Measurements from ENCODE around the gene BCR.

BCR gene

DNA sequence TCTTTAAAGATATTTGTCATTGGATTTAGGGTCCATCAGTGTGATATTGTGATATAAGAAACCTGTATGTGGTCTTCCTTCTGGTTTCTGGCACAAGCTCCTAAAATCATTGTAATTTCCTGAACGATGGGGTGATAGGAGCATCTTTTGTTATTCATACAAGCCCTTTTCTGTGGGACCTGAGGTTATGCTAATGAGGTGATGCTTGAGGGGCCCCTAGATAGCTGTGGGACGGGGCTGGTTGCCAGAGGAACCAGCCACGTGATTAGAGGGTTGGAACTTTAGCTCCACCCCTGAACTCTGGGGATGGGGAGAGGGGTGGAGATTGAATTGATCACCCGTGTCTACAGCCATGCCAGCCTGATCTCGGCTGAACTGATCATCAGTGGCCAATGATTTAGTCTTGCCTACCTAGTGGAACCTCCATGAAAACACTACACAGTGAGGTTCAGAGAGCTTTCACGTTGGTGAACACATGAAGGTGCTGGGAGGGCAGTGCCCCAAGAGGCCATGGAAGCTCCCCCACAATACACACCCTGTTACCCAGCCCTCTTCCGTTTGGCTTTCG is 62.8 kb downstream of the BCR start:
- TF ChIP-seq, protein P1, sequence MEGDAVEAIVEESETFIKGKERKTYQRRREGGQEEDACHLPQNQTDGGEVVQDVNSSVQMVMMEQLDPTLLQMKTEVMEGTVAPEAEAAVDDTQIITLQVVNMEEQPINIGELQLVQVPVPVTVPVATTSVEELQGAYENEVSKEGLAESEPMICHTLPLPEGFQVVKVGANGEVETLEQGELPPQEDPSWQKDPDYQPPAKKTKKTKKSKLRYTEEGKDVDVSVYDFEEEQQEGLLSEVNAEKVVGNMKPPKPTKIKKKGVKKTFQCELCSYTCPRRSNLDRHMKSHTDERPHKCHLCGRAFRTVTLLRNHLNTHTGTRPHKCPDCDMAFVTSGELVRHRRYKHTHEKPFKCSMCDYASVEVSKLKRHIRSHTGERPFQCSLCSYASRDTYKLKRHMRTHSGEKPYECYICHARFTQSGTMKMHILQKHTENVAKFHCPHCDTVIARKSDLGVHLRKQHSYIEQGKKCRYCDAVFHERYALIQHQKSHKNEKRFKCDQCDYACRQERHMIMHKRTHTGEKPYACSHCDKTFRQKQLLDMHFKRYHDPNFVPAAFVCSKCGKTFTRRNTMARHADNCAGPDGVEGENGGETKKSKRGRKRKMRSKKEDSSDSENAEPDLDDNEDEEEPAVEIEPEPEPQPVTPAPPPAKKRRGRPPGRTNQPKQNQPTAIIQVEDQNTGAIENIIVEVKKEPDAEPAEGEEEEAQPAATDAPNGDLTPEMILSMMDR (IDR thresholded peaks at IDR 0.05; ENCODE audit: control insufficient read depth, insufficient read depth, low read depth, low read length, missing control alignments): no peak
- no peak for DNase-seq (ENCODE audit: low read depth)

DNA sequence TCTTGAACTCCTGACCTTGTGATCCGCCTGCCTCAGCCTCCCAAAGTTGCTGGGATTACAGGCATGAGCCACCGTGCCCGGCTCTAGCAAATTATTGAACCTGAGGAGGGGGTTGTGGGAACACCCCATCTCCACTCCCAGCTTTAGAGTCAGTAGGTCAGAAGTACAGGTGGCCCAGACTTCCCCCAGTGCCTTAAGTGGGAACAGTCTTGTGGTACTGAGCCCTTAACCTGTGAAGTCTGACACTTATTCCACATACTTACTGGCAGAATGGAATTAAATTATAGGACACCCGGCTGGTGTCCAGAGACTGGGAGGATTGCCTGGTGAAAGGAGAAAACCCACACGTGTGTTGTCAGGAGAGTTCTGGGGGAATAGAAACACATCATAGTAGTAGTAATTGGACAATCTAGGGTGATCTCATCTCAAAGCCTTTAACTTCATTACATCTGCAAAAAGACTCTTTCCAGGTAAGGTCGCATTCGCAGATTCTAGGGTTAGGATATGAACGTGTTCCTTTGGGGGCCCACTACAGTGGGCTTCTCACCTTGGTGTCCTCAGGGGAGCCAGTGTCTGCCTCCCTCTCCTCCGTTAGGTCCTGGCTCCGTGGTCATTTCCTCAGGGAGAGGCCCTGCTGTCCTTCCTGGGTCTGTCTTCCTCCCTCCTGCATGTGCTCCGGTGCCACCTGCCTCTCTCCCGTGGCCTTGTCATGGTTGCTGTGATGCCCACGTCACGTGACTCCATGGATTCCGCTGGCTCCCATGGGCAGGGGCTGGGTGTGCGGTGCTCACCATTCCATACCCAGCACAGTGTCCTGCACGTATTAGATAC is 63.8 kb downstream of the BCR start:
- H3K4me3 ChIP-seq (ENCODE audit: control insufficient read depth, low read depth, low read length): no peak overlapping the region
- TF ChIP-seq, protein P1 (IDR thresholded peaks at IDR 0.05; ENCODE audit: control insufficient read depth, insufficient read depth, low read depth, low read length, missing control alignments): no peak
- DNase-seq (ENCODE audit: low read depth): no peak

More for the DNA sequence above, 62.8 kb downstream of the BCR start:
- no peak overlapping the region for H3K4me3 ChIP-seq (ENCODE audit: control insufficient read depth, low read depth, low read length)

DNA sequence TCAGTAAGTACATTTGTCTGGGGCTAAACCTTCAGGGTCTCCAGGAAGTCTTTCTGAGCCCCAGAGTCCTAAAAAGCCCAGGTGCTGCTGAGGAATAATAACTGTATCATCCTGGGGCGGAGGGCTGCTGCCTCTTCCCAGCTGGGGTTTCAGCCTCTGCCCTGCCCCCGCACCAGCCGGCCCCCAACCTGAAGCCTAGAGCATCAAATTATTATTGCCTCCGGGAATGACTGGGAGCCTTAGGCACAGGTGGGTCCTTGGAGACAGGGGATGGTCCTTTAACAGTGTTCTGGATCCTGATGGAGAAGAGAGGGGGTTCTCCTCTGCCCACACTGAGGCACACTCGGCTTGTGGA is 64.4 kb downstream of the BCR start:
- DNase-seq (ENCODE audit: low read depth): no peak
- TF ChIP-seq, protein P1 (IDR thresholded peaks at IDR 0.05; ENCODE audit: control insufficient read depth, insufficient read depth, low read depth, low read length, missing control alignments): no peak
- no peak overlapping the region for H3K4me3 ChIP-seq (ENCODE audit: control insufficient read depth, low read depth, low read length)

DNA sequence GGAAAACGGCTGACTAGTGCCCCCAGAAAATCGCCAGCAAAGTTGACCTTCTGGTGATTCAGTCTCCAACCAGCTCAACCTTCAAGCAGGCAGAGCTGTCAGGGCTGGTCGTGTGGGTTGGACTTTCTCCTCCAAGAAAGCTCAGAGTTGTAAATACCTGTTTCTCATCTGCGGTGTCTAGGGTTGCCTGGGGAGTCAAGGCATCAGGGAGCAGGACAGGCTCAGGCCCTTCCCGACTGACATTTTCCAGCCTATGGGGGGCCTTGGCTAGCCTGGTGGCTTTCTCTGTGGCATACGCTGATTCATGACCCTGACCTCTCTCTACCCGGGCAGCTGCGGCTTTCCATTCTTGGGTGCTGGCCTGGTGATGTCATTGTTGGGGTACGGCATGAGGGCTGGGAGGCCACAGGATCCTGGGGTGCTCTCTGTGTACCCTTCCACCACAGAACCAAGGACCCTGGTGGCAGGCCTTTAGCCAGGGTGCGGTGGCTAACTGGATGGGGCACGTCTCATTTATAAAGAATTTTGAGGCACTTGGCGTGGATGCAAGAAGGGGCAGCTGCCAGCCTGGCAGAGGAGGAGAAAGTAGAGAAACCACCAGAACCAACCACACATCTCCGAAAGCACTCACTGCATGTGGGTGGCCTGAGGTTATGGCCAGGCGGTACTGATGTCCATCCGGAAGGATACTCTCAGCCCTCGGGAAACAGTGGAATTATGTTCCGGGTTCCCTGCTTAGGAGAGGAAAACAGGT is 64.9 kb downstream of the BCR start:
- peak; percentile 24 for DNase-seq (ENCODE audit: low read depth)
- TF ChIP-seq, protein P1 (IDR thresholded peaks at IDR 0.05; ENCODE audit: control insufficient read depth, insufficient read depth, low read depth, low read length, missing control alignments): no peak
- H3K4me3 ChIP-seq (ENCODE audit: control insufficient read depth, low read depth, low read length): no peak overlapping the region

DNA sequence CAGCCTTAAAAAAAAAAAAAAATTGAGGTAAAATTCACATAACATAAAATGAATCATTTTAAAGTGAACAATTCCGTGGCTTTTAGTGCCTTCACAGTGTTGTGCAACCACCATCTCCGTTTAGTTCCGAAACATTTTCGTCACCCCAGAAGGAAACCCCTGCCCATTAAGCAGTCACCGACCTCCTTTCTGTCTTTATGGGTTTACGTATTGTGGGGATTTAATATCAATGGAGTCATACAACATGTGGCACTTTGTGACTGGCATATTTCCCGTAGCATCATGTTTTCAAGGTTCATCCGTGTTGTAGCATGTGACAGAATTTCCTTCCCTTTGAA is 65.5 kb downstream of the BCR start:
- DNase-seq (ENCODE audit: low read depth): peak; percentile 40
- TF ChIP-seq, protein P1 (IDR thresholded peaks at IDR 0.05; ENCODE audit: control insufficient read depth, insufficient read depth, low read depth, low read length, missing control alignments): no peak
- no peak overlapping the region for H3K4me3 ChIP-seq (ENCODE audit: control insufficient read depth, low read depth, low read length)

DNA sequence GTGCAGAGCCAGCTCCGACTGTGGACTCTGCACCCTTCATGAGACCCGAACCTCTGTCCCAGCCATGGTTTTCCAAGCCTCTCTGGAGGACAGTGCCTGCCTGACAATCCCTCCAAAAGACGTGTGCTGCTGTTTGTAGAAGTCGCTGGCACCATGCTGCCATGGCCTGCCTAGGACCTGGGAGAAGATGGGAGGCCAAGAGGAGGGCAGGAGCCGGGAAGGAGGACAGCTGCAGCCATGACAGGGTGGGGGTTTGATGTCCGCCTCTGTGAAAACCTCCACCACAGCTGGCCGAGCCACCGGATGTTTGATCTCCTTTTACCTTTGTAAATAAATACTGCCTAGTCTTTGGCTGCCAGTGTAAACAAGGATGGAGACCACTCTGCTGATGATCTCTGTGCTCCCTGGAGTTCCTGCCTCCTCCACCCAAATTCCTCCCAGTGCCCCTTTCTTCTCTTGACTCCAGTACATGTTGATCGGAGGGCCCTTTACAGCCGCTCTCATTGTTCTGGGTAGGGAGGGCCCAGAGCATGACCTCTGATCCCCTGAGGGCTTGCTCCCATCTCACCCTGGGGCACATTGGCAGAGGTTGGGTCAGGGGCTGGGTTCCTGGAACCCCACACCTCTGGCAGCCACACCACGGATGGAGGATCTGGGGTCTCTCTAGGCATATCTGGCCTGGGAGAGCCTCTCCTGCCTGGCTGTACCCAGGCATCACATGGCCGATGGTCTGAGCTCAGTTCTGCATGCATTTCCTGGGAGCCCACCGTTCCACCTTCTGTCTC is 66.9 kb downstream of the BCR start:
- H3K4me3 ChIP-seq (ENCODE audit: control insufficient read depth, low read depth, low read length): no peak overlapping the region
- DNase-seq (ENCODE audit: low read depth): no peak
- TF ChIP-seq, protein P1 (IDR thresholded peaks at IDR 0.05; ENCODE audit: control insufficient read depth, insufficient read depth, low read depth, low read length, missing control alignments): no peak

All from AG09309 (cell line).